ENCODE measurements around the gene CXCL16. TPM values are rescaled to one million over a fixed set of nuclear protein-coding genes. Genes with fewer than 3 reads are reported as not detected.

The CXCL16 gene
- total and polyA plus RNA-seq, 2 of the 13 experiments (the other 11 are each of a cell fraction or from before 2014, with no cell fraction given), result 9.4 to 101 TPM

GRCh38 chr17:4759776-4760236 lies 20.1 kb upstream of the CXCL16 start (continued):
- TF ChIP-seq AHDC1 (CRISPR knock-in tag; IDR thresholded peaks at IDR 0.05; ENCODE audit: borderline replicate concordance) (peak; percentile 90; the same call in 1 of the 2 replicates), MEIS2 (CRISPR knock-in tag; IDR thresholded peaks at IDR 0.05) (peak; percentile 84), NCOA1 (CRISPR knock-in tag; IDR thresholded peaks at IDR 0.05) (no peak), ZNF792 (CRISPR knock-in tag; IDR thresholded peaks at IDR 0.05) (peak; percentile 63; the same call in 1 of the 2 replicates), IRF1 (CRISPR knock-in tag; IDR thresholded peaks at IDR 0.05; ENCODE audit: low read depth) (no peak), ZNF816 (CRISPR knock-in tag; IDR thresholded peaks at IDR 0.05; ENCODE audit: borderline replicate concordance) (no peak; the same call in 1 of the 2 replicates), SIX1 (CRISPR knock-in tag; IDR thresholded peaks at IDR 0.05; ENCODE audit: borderline replicate concordance) (peak; percentile 79), CTCF (CRISPR knock-in tag; IDR thresholded peaks at IDR 0.05) (no peak), ZBTB2 (CRISPR knock-in tag; IDR thresholded peaks at IDR 0.05; ENCODE audit: low read depth) (no peak), ZNF891 (CRISPR knock-in tag; IDR thresholded peaks at IDR 0.05) (no peak), HNF4G (IDR thresholded peaks at IDR 0.05; ENCODE audit: borderline replicate concordance, low read depth, low read length) (peak; percentile 93), HNF4G (CRISPR knock-in tag; IDR thresholded peaks at IDR 0.05; ENCODE audit: borderline replicate concordance, low read depth) (peak; percentile 93; the same call in 1 of the 2 replicates), RNF2 (conservative IDR thresholded peaks at IDR 0.05; ENCODE audit: low read depth) (no peak), ZFP1 (CRISPR knock-in tag; IDR thresholded peaks at IDR 0.05) (peak; percentile 72; the same call in 1 of the 2 replicates), ZNF607 (CRISPR knock-in tag; IDR thresholded peaks at IDR 0.05; ENCODE audit: borderline replicate concordance) (no peak), FOXK2 (IDR thresholded peaks at IDR 0.05) (peak; percentile 93), POGZ (CRISPR knock-in tag; IDR thresholded peaks at IDR 0.05) (peak; percentile 54; the same call in 1 of the 2 replicates), ZNF574 (CRISPR knock-in tag; IDR thresholded peaks at IDR 0.05) (0 out of 2 replicates have a peak, but pooled peaks have one; percentile 52)

Measured in HepG2 (cell line).